HG03565 (cell line): ENCODE data around the gene ZNF616.
"Not testable (repeated sequence)": the region's sequence is repeated elsewhere in the genome, so short reads cannot be mapped to it uniquely, and the experiment has no call there.

ENCODE experiments used
- ATAC-seq: cut with Tn5 transposase; IDR thresholded peaks from one replicate; pipeline ENCODE4 v1.9.1; 2021; ENCODE audit warnings: mild to moderate bottlenecking, moderate library complexity; ENCODE audit not compliant: unreplicated experiment

Gene ZNF616

DNA sequence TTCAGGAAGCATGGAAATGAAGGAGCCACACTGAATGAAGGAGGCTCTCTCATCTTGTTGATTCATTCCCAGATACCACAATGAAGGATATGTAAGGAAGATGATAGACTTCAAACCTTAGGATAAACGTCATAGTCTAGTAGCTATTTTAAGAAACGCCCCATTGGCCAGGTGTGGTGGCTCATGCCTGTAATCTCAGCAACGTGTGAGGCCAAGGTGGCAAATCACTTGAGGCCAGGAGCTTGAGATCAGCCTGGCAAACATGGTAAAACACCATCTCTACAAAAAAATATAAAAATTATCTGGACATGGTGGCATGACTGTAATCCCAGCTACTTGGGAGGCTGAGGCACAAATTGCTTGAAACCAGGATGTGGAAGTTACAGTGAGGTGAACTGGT, 27.1 kb downstream of the ZNF616 start:
- no peak for ATAC-seq

DNA sequence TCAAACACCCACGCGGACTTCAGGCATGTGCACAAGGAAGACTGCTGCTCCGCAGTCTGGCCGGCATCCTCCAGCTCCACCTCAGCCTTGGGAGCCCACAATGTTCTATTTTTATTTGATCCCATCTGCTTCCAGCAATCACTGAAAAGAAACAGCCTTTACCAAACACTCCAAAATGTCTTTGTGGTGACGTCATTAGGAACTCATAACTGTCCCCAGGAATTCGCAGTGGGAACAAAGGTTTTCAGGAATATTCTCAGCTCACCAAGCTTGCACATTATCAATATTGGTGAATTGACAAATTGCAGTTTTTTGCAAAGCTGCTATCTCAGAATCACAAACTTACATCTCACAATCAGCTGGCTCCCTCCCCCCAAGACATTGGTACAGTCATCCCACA, 29.0 kb downstream of the ZNF616 start:
- no peak for ATAC-seq

DNA sequence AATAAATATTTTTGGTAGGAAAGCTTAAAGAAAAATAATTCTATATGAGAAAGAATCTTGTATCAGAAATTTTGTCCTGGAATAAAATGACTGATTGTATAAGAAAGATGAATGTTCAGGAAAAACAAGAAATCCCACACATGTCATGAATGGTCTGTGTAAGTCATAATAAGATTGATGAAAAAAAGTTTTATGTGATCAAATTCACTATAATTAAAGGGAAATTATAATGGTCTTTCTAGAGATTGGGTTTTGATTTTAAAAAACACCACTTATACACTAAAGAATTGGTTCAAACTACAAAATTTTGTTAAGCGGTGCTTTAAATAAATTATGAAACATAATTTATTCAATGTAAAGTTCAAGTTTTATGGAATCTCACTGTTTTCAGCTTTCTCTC, 37.0 kb downstream of the ZNF616 start:
- no peak for ATAC-seq

DNA sequence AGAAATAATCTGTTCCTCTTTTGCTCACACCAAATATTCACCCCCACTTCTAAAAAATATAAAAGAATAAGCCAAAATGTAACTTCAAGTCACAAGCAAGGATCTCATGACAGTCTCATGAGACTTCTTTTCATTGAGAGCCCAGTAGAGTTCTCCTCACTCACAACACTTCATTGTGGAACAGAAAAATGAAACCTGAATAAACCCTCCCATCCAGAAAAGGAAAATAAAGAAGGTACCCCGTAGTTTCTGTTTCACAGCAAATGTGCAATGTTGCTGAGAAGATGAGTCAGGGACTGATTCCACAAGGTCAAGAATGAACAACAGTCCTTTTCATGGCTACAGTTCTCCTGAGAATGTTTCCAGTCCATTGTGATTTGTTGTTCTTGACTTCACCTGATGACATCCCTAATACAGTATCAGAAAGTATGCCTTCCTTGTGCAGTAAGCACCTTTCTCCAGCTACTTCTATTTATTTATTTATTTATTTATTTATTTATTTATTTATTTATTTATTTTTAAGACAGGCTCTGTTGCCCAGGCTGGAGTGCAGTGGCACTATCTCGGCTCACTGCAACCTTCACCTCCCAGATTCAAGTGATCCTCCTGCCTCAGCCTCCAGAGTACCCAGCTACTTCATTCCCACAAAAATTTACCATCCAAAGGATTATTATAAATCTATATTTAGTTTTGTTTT, 37.7 kb downstream of the ZNF616 start:
- no peak for ATAC-seq

DNA sequence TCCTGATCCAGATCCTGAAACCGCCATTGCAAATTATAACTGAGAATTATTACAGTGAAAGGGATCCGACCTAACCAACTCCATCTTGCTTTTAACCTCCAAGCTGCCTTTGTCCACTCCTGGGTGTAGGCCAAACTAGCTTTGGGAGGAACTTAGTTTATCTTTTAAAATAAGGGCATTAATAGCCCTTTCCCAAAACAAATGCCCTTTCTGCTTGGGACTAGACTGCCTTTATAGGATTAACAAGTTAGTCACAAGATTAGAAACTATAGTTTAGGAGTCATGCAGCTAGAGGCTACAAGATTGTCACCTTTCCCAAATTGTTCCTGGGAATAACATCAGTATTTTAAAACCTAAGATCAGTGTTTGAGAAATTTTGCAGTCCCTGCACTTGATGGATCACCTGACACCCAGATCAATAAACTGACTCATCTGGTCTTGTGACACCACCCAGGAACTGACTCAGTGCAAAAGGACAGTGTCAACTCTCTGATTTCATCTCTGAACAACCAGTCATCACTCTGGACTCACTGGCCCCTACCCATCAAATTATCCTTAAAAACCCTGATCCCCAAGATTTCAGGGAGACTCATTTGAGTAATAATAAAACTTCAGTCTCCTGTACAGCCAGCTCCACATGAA, 40.1 kb downstream of the ZNF616 start:
- no peak for ATAC-seq

DNA sequence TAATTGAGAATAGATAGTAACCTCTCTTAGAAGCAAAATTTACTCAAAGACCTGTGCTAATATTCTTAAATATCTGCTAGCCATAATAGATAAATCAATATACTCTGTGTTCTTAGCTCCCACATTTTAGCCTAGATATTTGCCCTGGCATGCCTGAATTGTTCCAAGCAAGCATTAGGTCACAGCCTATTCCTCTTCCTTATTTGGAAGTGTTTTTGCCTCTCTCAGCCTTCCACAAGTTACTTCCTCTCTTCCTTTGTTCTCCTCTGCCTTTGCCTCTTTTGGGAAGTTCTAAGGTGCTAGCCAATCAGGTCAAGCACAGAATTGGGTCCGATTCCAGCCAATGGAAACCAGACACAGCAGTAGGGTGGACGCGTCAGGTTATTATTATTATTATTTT, 43.3 kb downstream of the ZNF616 start:
- ATAC-seq: not testable (repeated sequence)

DNA sequence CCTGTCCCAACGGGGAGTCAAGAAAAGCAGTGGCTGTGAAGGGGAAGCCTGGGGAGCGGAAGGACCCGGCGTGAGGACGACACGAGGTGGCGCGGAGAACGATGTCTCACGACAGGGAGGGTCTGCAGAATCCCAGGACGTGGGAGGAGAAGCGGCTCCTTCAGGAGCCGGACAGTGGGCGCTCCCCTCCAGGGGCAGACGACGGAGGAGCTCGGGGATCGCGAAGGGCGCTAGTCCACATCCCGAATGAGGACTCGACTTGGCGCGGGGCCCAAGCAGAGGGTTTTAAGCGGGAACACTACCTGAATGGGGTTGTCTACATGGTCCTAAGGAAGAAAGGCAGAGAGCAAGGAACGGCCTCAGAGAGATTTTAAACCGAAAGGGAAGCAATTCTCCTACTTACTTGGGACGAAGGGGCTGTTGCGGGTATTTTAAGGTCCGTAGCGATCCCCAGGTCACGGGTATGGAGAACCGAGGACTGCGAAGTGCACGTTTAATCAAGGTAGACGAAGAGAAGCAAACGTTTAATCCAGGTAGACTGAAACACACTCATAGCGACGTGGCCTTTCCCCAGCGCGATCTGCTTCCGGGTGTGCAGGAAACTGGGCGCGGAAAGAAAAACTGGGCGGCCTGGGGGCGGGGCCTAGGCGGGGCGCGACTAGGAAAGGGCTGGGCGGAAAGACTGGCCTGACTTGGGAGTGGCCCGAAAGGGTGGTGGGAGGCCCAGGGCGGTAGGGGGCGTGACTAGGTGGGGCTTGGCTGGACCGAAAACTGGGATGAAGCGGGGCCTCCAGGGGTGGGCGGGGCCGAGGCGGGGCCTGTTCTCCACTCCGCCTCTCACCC, 44.3 kb downstream of the ZNF616 start, which contains the start of gene ZNF841:
TSS of gene ZNF841 (minus strand) at position 594 of the 843 bp plus-strand sequence. CDS start 10,964 bp downstream, outside the sequence.
- peak; percentile 57 for ATAC-seq

DNA sequence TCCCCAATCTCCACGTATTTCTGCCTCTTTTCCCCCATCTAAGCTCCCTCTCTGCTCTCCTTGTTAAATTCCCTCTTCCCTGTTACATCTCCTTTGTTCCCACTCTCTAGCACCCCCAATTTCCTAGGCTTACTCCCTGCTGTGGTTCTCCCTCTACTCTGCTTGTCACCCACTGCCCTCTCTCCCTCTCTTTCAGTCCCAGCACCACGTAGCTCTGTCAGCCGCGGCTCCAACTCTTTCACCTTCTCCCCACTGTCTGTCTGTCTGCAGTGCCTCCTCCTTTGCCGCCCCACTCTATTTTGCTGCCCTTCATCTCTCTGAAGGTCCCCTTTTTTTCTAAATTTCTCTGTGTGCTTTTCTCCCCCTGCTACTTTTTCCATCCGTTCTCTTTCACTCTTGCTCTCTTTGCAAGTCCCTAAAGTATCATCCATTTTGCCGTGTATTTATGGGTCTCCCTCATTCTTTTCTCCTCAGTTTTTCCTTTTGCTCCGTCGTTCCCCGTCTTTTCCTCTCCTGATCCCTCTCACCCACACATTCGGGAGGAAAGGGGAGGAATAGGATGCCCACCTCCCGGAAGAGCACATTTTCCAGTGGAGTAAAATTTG, 45.1 kb downstream of the ZNF616 start:
- ATAC-seq: no peak

DNA sequence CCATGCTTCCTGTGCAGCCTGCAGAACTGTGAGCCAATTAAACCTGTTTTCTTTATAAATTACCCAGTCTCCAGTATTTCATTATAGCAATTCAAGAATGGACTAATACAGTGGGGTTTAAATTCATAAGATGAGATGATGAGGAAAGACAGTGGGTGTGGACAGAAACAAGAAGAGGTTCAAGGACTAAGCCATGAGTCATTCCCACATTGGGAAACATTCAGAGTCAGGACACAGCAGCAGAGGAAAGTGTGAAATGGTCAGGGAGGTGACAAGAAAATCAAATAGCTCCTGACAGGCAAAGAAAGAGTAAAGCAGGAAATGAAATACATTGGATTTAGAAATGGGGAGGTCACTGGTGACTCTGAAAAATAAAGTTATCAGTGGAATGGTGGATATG, 53.3 kb downstream of the ZNF616 start:
- no peak for ATAC-seq

DNA sequence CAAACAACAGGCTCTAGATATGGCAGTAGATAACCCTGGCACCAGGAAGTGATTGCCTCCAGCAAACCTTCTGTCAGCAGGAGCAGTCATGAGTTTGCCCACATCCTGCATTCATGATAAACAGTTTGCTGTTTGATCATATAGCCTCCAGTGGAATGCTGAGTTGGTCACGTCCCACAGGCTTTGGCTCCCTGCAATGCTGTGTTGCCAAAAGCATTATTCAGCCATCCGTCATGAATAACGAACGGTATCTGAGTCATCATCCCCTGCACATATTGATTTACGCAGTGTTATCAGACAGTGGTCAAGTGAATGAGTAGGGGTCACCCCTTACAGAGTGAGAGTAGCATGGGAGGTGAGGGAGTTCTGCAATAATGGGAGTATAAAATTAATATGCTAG, 69.2 kb downstream of the ZNF616 start:
- ATAC-seq: no peak

DNA sequence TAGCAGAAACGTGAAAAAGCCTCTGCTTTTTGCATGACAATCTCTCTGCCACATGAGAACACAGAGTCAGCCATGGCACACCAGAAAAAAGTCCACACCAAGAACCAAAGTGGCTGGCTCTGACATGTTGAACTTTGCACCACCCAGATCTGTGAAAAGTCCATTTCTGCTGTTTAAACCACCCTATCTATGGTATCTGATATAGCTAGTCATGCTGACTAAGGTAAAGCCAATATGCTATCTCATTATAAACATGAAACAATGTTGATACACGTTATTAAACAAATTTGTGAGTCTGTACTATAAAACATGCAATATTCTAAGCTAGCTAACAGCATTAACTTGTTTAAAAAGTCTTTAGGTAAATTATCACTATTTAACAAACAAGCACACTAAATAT, 70.1 kb downstream of the ZNF616 start:
- no peak for ATAC-seq

DNA sequence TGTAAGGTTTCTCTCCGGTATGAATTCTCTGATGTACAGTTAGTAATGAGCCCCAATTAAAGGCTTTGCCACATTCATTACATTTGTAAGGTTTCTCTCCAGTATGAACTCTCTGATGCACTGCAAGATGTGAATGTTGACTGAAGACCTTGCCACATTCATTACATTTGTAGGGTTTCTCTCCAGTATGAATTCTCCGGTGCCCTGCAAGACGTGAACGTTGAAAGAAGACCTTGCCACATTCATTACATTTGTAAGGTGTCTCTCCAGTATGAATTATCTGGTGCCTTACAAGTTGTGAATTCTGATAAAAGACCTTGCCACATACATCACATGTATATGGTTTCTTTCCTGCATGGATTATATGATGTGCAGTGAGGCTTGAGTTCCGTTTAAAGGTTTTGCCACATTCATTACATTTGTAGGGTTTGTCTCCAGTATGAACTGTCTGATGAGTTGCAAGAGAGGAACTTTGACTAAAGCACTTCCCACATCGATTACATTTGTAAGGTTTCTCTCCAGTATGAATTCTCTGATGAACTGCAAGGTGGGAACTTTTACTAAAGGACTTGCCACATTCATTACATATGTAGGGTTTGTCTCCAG, 73.4 kb downstream of the ZNF616 start:
- no peak for ATAC-seq

DNA sequence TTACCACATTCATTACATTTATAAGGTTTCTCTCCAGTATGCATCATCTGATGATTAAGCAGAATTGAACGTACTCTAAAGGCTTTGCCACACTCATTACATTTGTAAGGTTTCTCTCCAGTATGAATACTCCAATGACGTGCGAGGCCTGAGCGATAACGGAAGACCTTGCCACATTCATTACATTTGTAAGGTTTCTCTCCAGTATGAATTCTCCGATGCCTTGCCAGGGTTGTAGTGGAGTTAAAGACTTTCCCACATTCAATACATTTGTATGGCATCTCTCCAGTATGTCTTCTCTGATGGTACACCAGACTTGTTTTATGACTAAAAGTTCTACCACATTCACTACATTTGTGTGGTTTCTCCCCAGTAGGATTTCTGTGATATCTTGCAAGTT, 74.3 kb downstream of the ZNF616 start:
- no peak for ATAC-seq
